ENCODE measurements around the gene PCDH19.
A peak's percentile ranks its signal among the peaks of the same experiment; 100 is the strongest.
"Not testable (repeated sequence)": the region's sequence is repeated elsewhere in the genome, so short reads cannot be mapped to it uniquely, and the experiment has no call there.

The PCDH19 gene

GRCh38 chrX:100447655-100448397 is 37.8 kb upstream of the PCDH19 start:
- Histone ChIP-seq H3K4me2 (ENCODE audit: low read depth, low read length, poor library complexity, severe bottlenecking) (no peak overlapping the region), H3K9ac (ENCODE audit: low read length) (no peak overlapping the region), H3K36me3 (ENCODE audit: low read length) (no peaks in the 10 kb centered on the region), H3K9me3 (ENCODE audit: insufficient read depth, low read length) (no peaks in the 10 kb centered on the region), H3K27ac (ENCODE audit: low read depth, low read length) (no peak overlapping the region), H2AFZ (ENCODE audit: low read depth, low read length, severe bottlenecking) (no peak overlapping the region), H3K27me3 (ENCODE audit: low read length) (no peaks in the 10 kb centered on the region), H3K79me2 (ENCODE audit: insufficient read depth, low read length) (no peaks in the 10 kb centered on the region), H3K9me2 (replicated peaks; ENCODE audit: insufficient read depth, low read length) (no peaks in the 10 kb centered on the region), H3K4me3 (ENCODE audit: insufficient read depth, low read length, poor library complexity, severe bottlenecking) (no peak overlapping the region), H3F3A (ENCODE audit: insufficient read depth) (no peaks in the 10 kb centered on the region), H4K20me1 (ENCODE audit: low read depth, low read length) (no peaks in the 10 kb centered on the region)
- TF ChIP-seq CTCF (IDR thresholded peaks at IDR 0.05; ENCODE audit: insufficient read depth, low read length, poor library complexity, severe bottlenecking): peak; percentile 55
- no peak for TF ChIP-seq EZH2phosphoT487 (conservative IDR thresholded peaks at IDR 0.05; ENCODE audit: low read length)

GRCh38 chrX:100445593-100445992 is 35.5 kb upstream of the PCDH19 start:
- TF ChIP-seq CTCF (IDR thresholded peaks at IDR 0.05; ENCODE audit: insufficient read depth, low read length, poor library complexity, severe bottlenecking): no peak
- no peak for TF ChIP-seq EZH2phosphoT487 (conservative IDR thresholded peaks at IDR 0.05; ENCODE audit: low read length)

GRCh38 chrX:100441321-100441720 is 31.2 kb upstream of the PCDH19 start:
- H4K20me1 ChIP-seq (ENCODE audit: low read depth, low read length); H3K9me3 ChIP-seq (ENCODE audit: insufficient read depth, low read length); H3F3A ChIP-seq (ENCODE audit: insufficient read depth); H3K36me3 ChIP-seq (ENCODE audit: low read length); H2AFZ ChIP-seq (ENCODE audit: low read depth, low read length, severe bottlenecking); H3K79me2 ChIP-seq (ENCODE audit: insufficient read depth, low read length); H3K9me2 ChIP-seq (replicated peaks; ENCODE audit: insufficient read depth, low read length); H3K27me3 ChIP-seq (ENCODE audit: low read length); H3K4me2 ChIP-seq (ENCODE audit: low read depth, low read length, poor library complexity, severe bottlenecking); H3K9ac ChIP-seq (ENCODE audit: low read length); H3K27ac ChIP-seq (ENCODE audit: low read depth, low read length); H3K4me3 ChIP-seq (ENCODE audit: insufficient read depth, low read length, poor library complexity, severe bottlenecking): not testable (repeated sequence)

More at GRCh38 chrX:100445593-100445992, 35.5 kb upstream of the PCDH19 start:
- Histone ChIP-seq H3K4me3 (ENCODE audit: insufficient read depth, low read length, poor library complexity, severe bottlenecking) (no peak overlapping the region), H4K20me1 (ENCODE audit: low read depth, low read length) (no peaks in the 10 kb centered on the region), H3K4me2 (ENCODE audit: low read depth, low read length, poor library complexity, severe bottlenecking) (no peak overlapping the region), H3F3A (ENCODE audit: insufficient read depth) (no peaks in the 10 kb centered on the region), H3K27me3 (ENCODE audit: low read length) (no peaks in the 10 kb centered on the region), H2AFZ (ENCODE audit: low read depth, low read length, severe bottlenecking) (no peak overlapping the region), H3K9me2 (replicated peaks; ENCODE audit: insufficient read depth, low read length) (no peaks in the 10 kb centered on the region), H3K36me3 (ENCODE audit: low read length) (no peaks in the 10 kb centered on the region), H3K27ac (ENCODE audit: low read depth, low read length) (no peak overlapping the region), H3K9me3 (ENCODE audit: insufficient read depth, low read length) (no peaks in the 10 kb centered on the region), H3K79me2 (ENCODE audit: insufficient read depth, low read length) (no peaks in the 10 kb centered on the region), H3K9ac (ENCODE audit: low read length) (no peak overlapping the region)

- H4K20me1 ChIP-seq (ENCODE audit: low read depth, low read length): no peaks in the 10 kb centered on the region
- no peak overlapping the region for H3K9ac ChIP-seq (ENCODE audit: low read length)
- no peaks in the 10 kb centered on the region for H3F3A ChIP-seq (ENCODE audit: insufficient read depth)
These were observed 29.9 kb upstream of the PCDH19 start for GRCh38 chrX:100440006-100440405.

More at GRCh38 chrX:100440006-100440405, 29.9 kb upstream of the PCDH19 start:
- Histone ChIP-seq H3K36me3 (ENCODE audit: low read length) (no peaks in the 10 kb centered on the region), H3K4me2 (ENCODE audit: low read depth, low read length, poor library complexity, severe bottlenecking) (no peak overlapping the region), H2AFZ (ENCODE audit: low read depth, low read length, severe bottlenecking) (no peak overlapping the region), H3K9me3 (ENCODE audit: insufficient read depth, low read length) (no peaks in the 10 kb centered on the region), H3K4me3 (ENCODE audit: insufficient read depth, low read length, poor library complexity, severe bottlenecking) (no peak overlapping the region), H3K27ac (ENCODE audit: low read depth, low read length) (no peak overlapping the region), H3K9me2 (replicated peaks; ENCODE audit: insufficient read depth, low read length) (no peaks in the 10 kb centered on the region), H3K27me3 (ENCODE audit: low read length) (no peaks in the 10 kb centered on the region), H3K79me2 (ENCODE audit: insufficient read depth, low read length) (no peaks in the 10 kb centered on the region)
- TF ChIP-seq EZH2phosphoT487 (conservative IDR thresholded peaks at IDR 0.05; ENCODE audit: low read length) (no peak), CTCF (IDR thresholded peaks at IDR 0.05; ENCODE audit: insufficient read depth, low read length, poor library complexity, severe bottlenecking) (no peak)
